T follicular helper cell (primary cell): ENCODE results near the gene SYT1.
"Not testable (repeated sequence)": the region's sequence is repeated elsewhere in the genome, so short reads cannot be mapped to it uniquely, and the experiment has no call there.

Source experiments
- DNase-seq: peaks from one replicate; pipeline ENCODE4 v3.0.0-alpha.2; 2020; ENCODE audit warnings: low read depth

Gene SYT1

GRCh38 chr12:79141776-79142175, 277.2 kb downstream of the SYT1 start:
- no peak for DNase-seq

GRCh38 chr12:79143803-79144202, 279.2 kb downstream of the SYT1 start:
- DNase-seq = no peak

- no peak for DNase-seq
Measured at GRCh38 chr12:79151956-79152355, 287.4 kb downstream of the SYT1 start.

- DNase-seq = no peak
Measured at GRCh38 chr12:79155683-79156082, 291.1 kb downstream of the SYT1 start.

- DNase-seq = no peak
Measured at GRCh38 chr12:79156846-79157463, 292.4 kb downstream of the SYT1 start.

- no peak for DNase-seq
Measured at GRCh38 chr12:79161249-79161934, 296.8 kb downstream of the SYT1 start.

- no peak for DNase-seq
Measured at GRCh38 chr12:79162147-79162772, 297.7 kb downstream of the SYT1 start.

- DNase-seq = no peak
Measured at GRCh38 chr12:79162948-79163347, 298.4 kb downstream of the SYT1 start.

GRCh38 chr12:79164890-79165289, 300.3 kb downstream of the SYT1 start:
- no peak for DNase-seq

GRCh38 chr12:79168687-79169086, 304.1 kb downstream of the SYT1 start:
- no peak for DNase-seq

GRCh38 chr12:79174626-79175025, 310.1 kb downstream of the SYT1 start:
- no peak for DNase-seq

GRCh38 chr12:79183003-79183402, 318.4 kb downstream of the SYT1 start:
- no peak for DNase-seq

- no peak for DNase-seq
Measured at GRCh38 chr12:79183926-79184325, 319.4 kb downstream of the SYT1 start.

GRCh38 chr12:79186506-79186905, 321.9 kb downstream of the SYT1 start:
- DNase-seq = no peak

- DNase-seq = no peak
Measured at GRCh38 chr12:79187032-79187431, 322.5 kb downstream of the SYT1 start.

- DNase-seq = no peak
Measured at GRCh38 chr12:79191391-79191790, 326.8 kb downstream of the SYT1 start.

GRCh38 chr12:79194595-79194994, 330.0 kb downstream of the SYT1 start:
- no peak for DNase-seq

- DNase-seq = no peak
Measured at GRCh38 chr12:79199166-79199565, 334.6 kb downstream of the SYT1 start.

- no peak for DNase-seq
Measured at GRCh38 chr12:79200176-79200575, 335.6 kb downstream of the SYT1 start.

GRCh38 chr12:79203058-79203647, 338.6 kb downstream of the SYT1 start:
- DNase-seq = no peak

GRCh38 chr12:79206871-79207270, 342.3 kb downstream of the SYT1 start:
- no peak for DNase-seq

GRCh38 chr12:79210403-79210802, 345.8 kb downstream of the SYT1 start:
- DNase-seq = not testable (repeated sequence)

- no peak for DNase-seq
Measured at GRCh38 chr12:79217306-79217705, 352.7 kb downstream of the SYT1 start.
